Small intestine (tissue), 7 donors: ENCODE measurements around the gene OCA2. TPM values are rescaled to one million over a fixed set of nuclear protein-coding genes. Genes with fewer than 3 reads are reported as not detected.

ENCODE experiments used
- DNase-seq, 2 donors: peaks; one replicate each; pipeline versions ENCODE4 v3.0.0 to v3.0.0-alpha.2; 2013
- FAIRE-seq: peaks from 2 replicates; lab custom pipeline; 2012; peaks lifted over from hg19 to GRCh38; lab: Jason Lieb, UNC
- H3K27ac ChIP-seq, 3 donors: one replicate each; pipeline ENCODE4 v1.5.1; 2013; ENCODE audit warnings: low read length in 2 of 3, mild to moderate bottlenecking in 2 of 3, control low read depth in 1 of 3, inconsistent platforms in 1 of 3, low read depth in 1 of 3, moderate library complexity in 1 of 3
- H3K27me3 ChIP-seq, 3 donors: one replicate each; pipeline ENCODE4 v1.6.1; 2013; ENCODE audit warnings: low read length in 3 of 3, inconsistent platforms in 1 of 3; ENCODE audit not compliant: control insufficient read depth in 3 of 3, insufficient read depth in 3 of 3
- H3K36me3 ChIP-seq, 3 donors: one replicate each; pipeline ENCODE4 v1.6.1; 2013; ENCODE audit warnings: low read length in 3 of 3, inconsistent platforms in 1 of 3, low read depth in 1 of 3, mild to moderate bottlenecking in 1 of 3, moderate library complexity in 1 of 3; ENCODE audit not compliant: control insufficient read depth in 3 of 3, insufficient read depth in 2 of 3
- H3K4me1 ChIP-seq, 3 donors: one replicate each; pipeline ENCODE4 v1.6.1; 2013; ENCODE audit warnings: low read length in 2 of 3, inconsistent platforms in 1 of 3, low read depth in 1 of 3, mild to moderate bottlenecking in 1 of 3, moderate library complexity in 1 of 3; ENCODE audit not compliant: control insufficient read depth in 3 of 3, insufficient read depth in 2 of 3
- H3K4me3 ChIP-seq, 3 donors: one replicate each; pipeline ENCODE4 v1.5.1; 2013; ENCODE audit warnings: low read length in 3 of 3, control low read depth in 1 of 3, inconsistent platforms in 1 of 3, low read depth in 1 of 3, mild to moderate bottlenecking in 1 of 3, moderate library complexity in 1 of 3
- H3K9me3 ChIP-seq, 2 donors: one replicate each; pipeline ENCODE4 v1.6.1; 2013; ENCODE audit warnings: low read depth in 1 of 2, low read length in 1 of 2; ENCODE audit not compliant: control insufficient read depth in 2 of 2, insufficient read depth in 1 of 2
- WGBS, 3 donors: extraction: QIAGEN DNeasy Blood & Tissue Kit; methylation state at CpG; one replicate each; pipeline ENCODE4 v1.1.7; 2013; 5-methylcytosine and 5-hydroxymethylcytosine counted together
- polyA plus RNA-seq, 4 donors: library from polyadenylated mRNA; stranded (reverse) in 3 of 4; unstranded in 1 of 4; fragments of 200-250 nt in 3 of 4; fragments of 120-200 nt in 1 of 4; gene quantifications; one replicate each; pipeline versions ENCODE4 v1.2.1 to v1.2.3, GENCODE V29; 2013
- donor health status: healthy with polysubstance abuse.
- donor health status: control.
- donor health status: control.
- donor health status: Bipolar disorder and iron deficiency.
- donor health status: healthy.

The OCA2 gene
- polyA plus RNA-seq, 4 donors = 0.07 to 5.9 TPM; not detected in 2

- H3K27ac ChIP-seq = no peak overlapping the region
- WGBS, 3 donors = 87 to 97% (median 95%) methylated on average over 26 of the region's 26 CpGs
- DNase-seq (no peak), FAIRE-seq (no peak)
- peaks cover 0 to 11% (median 2%) of the 10 kb centered on the region in 3 donors for H3K27me3 ChIP-seq
- no peaks in the 10 kb centered on the region for H3K9me3 ChIP-seq
- H3K36me3 ChIP-seq = peaks cover 12 to 49% (median 19%) of the 10 kb centered on the region in 3 donors
- H3K4me1 ChIP-seq = peaks cover 0 to 2% (median 0%) of the 10 kb centered on the region in 3 donors
- no peak overlapping the region for H3K4me3 ChIP-seq
Measured at GRCh38 chr15:28111543-28111942, 12.4 kb upstream of the OCA2 start.

GRCh38 chr15:28110481-28110881 is 11.4 kb upstream of the OCA2 start:
- peaks cover 0 to 4% (median 0%) of the 10 kb centered on the region in 3 donors for H3K4me1 ChIP-seq
- no peak overlapping the region for H3K4me3 ChIP-seq
- H3K27me3 ChIP-seq = peaks cover 0 to 21% (median 10%) of the 10 kb centered on the region in 3 donors
- DNase-seq = no peak
- FAIRE-seq = no peak
- H3K27ac ChIP-seq = no peak overlapping the region
- WGBS, 3 donors = 73 to 79% (median 77%) methylated on average over 7 of the region's 7 CpGs
- H3K36me3 ChIP-seq = peaks cover 12 to 42% (median 19%) of the 10 kb centered on the region in 3 donors
- no peaks in the 10 kb centered on the region for H3K9me3 ChIP-seq

- 88 to 92% (median 90%) methylated on average over 25 of the region's 25 CpGs for WGBS, 3 donors
Measured at GRCh38 chr15:28109626-28110455, 10.7 kb upstream of the OCA2 start.

GRCh38 chr15:28107904-28108275 is 8.8 kb upstream of the OCA2 start:
- DNase-seq = no peak
- H3K4me3 ChIP-seq = no peak overlapping the region
- H3K27ac ChIP-seq = no peak overlapping the region
- WGBS, 3 donors = 47 to 64% (median 53%) methylated on average over 8 of the region's 8 CpGs
- peaks cover 3 to 17% (median 7%) of the 10 kb centered on the region in 3 donors for H3K36me3 ChIP-seq
- H3K27me3 ChIP-seq = peaks cover 0 to 21% (median 18%) of the 10 kb centered on the region in 3 donors
- no peaks in the 10 kb centered on the region for H3K9me3 ChIP-seq
- peaks cover 0 to 4% (median 0%) of the 10 kb centered on the region in 3 donors for H3K4me1 ChIP-seq
- no peak for FAIRE-seq

More at GRCh38 chr15:28109626-28110455, 10.7 kb upstream of the OCA2 start:
- DNase-seq (no peak), FAIRE-seq (no peak)
- H3K27ac ChIP-seq = no peak overlapping the region
- H3K4me3 ChIP-seq = no peak overlapping the region
- peaks cover 0 to 4% (median 0%) of the 10 kb centered on the region in 3 donors for H3K4me1 ChIP-seq
- no peaks in the 10 kb centered on the region for H3K9me3 ChIP-seq
- peaks cover 12 to 36% (median 19%) of the 10 kb centered on the region in 3 donors for H3K36me3 ChIP-seq
- peaks cover 0 to 21% (median 15%) of the 10 kb centered on the region in 3 donors for H3K27me3 ChIP-seq

- WGBS, 3 donors = 6 to 18% (median 12%) methylated on average over 59 to 63 of the region's 63 CpGs
- Histone ChIP-seq H3K4me3 (peak overlapping the region in 2 of 3 donors; percentile 24 to 32), H3K4me1 (peaks cover 0 to 4% (median 0%) of the 10 kb centered on the region in 3 donors), H3K27me3 (peaks cover 0 to 21% (median 19%) of the 10 kb centered on the region in 3 donors), H3K27ac (no peak overlapping the region), H3K36me3 (peaks cover 2 to 11% (median 5%) of the 10 kb centered on the region in 3 donors), H3K9me3 (no peaks in the 10 kb centered on the region)
- FAIRE-seq (no peak), DNase-seq (peak in 1 of 2 donors; percentile 45)
Measured at GRCh38 chr15:28107111-28107903, 8.2 kb upstream of the OCA2 start.

GRCh38 chr15:28106294-28107110 is 7.4 kb upstream of the OCA2 start:
- no peak for FAIRE-seq
- WGBS, 3 donors = 5 to 9% (median 7%) methylated on average over 53 to 81 of the region's 81 CpGs
- Histone ChIP-seq H3K36me3 (peaks cover 0 to 5% (median 0%) of the 10 kb centered on the region in 3 donors), H3K27me3 (peaks cover 0 to 22% (median 21%) of the 10 kb centered on the region in 3 donors), H3K27ac (no peak overlapping the region), H3K9me3 (no peaks in the 10 kb centered on the region), H3K4me3 (peak overlapping the region in 2 of 3 donors; percentile 24 to 32), H3K4me1 (peaks cover 0 to 4% (median 0%) of the 10 kb centered on the region in 3 donors)
- DNase-seq = peak in 1 of 2 donors; percentile 41

GRCh38 chr15:28105793-28106192 is 6.7 kb upstream of the OCA2 start:
- H3K4me3 ChIP-seq = no peak overlapping the region
- no peaks in the 10 kb centered on the region for H3K9me3 ChIP-seq
- FAIRE-seq (no peak), DNase-seq (no peak)
- peaks cover 0 to 27% (median 22%) of the 10 kb centered on the region in 3 donors for H3K27me3 ChIP-seq
- H3K27ac ChIP-seq = no peak overlapping the region
- peaks cover 0 to 2% (median 0%) of the 10 kb centered on the region in 3 donors for H3K36me3 ChIP-seq
- WGBS, 3 donors = 73 to 86% (median 79%) methylated on average over 5 of the region's 5 CpGs
- H3K4me1 ChIP-seq = peaks cover 0 to 4% (median 0%) of the 10 kb centered on the region in 3 donors
